Neural progenitor cell (in vitro differentiated cells): ENCODE results near the gene PAEP.

ENCODE experiments used
- EZH2 ChIP-seq: fragments of 200-600 bp; sonication (generic); IDR thresholded peaks from 2 replicates; pipeline ENCODE4 v1.6.1; 2017; ENCODE audit warnings: antibody characterized with exemption, mild to moderate bottlenecking, moderate library complexity
- EZH2phosphoT487 ChIP-seq: fragments of 200-600 bp; sonication (generic); IDR thresholded peaks from 2 replicates; pipeline ENCODE4 v1.6.1; 2017; ENCODE audit warnings: antibody characterized with exemption
- TF ChIP-seq, protein P1 (sequence below): fragments of 200-600 bp; sonication (generic); IDR thresholded peaks from 2 replicates; pipeline ENCODE4 v1.5.1; 2017; ENCODE audit warnings: antibody characterized with exemption, mild to moderate bottlenecking

DNA sequence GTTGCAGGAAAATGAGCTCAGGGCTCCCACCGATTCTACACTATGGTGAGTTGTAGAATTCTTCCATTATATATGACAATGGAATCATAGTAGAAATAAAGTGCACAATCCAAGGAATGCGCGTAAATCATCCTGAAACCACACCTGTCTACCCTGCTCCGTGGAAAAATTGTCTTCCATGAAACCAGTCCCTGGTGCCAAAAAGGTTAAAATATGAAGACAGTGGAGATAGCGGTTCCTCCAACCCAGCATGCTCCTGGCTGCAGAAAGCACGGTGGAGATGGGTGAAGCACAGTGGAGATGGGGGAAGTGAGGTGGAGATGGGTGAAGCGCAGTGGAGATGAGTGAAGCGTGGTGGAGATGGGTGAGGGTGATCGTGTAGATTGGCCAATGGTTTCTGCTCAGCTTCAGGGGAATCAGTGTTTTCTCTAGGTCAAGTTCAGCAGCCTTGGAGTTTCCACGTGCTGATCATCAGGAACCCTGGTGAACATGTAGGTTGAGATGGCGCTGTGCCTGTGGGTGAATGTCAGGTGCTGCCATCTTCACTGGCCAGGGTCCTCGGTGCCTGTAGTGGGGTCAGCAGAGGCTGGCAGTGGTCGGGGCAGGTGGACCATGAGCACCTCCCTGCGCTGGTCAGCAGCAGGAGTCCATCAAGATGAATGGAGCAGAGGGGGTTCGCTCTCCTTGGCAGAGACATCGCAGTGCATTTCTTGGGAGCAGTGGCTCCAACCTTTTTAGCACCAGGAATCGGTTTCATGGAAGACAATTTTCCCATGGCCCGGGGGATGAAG, 20.3 kb downstream of the PAEP start:
- TF ChIP-seq EZH2phosphoT487: no peak
- TF ChIP-seq, protein P1, sequence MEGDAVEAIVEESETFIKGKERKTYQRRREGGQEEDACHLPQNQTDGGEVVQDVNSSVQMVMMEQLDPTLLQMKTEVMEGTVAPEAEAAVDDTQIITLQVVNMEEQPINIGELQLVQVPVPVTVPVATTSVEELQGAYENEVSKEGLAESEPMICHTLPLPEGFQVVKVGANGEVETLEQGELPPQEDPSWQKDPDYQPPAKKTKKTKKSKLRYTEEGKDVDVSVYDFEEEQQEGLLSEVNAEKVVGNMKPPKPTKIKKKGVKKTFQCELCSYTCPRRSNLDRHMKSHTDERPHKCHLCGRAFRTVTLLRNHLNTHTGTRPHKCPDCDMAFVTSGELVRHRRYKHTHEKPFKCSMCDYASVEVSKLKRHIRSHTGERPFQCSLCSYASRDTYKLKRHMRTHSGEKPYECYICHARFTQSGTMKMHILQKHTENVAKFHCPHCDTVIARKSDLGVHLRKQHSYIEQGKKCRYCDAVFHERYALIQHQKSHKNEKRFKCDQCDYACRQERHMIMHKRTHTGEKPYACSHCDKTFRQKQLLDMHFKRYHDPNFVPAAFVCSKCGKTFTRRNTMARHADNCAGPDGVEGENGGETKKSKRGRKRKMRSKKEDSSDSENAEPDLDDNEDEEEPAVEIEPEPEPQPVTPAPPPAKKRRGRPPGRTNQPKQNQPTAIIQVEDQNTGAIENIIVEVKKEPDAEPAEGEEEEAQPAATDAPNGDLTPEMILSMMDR: no peak
- TF ChIP-seq EZH2: no peak
